GM21737 (cell line): ENCODE results near the gene TSPAN17.

Experiments
- ATAC-seq: cut with Tn5 transposase; IDR thresholded peaks from one replicate; pipeline ENCODE4 v1.9.1; 2021; ENCODE audit warnings: mild to moderate bottlenecking, moderate library complexity; ENCODE audit not compliant: unreplicated experiment

TSPAN17 gene

DNA sequence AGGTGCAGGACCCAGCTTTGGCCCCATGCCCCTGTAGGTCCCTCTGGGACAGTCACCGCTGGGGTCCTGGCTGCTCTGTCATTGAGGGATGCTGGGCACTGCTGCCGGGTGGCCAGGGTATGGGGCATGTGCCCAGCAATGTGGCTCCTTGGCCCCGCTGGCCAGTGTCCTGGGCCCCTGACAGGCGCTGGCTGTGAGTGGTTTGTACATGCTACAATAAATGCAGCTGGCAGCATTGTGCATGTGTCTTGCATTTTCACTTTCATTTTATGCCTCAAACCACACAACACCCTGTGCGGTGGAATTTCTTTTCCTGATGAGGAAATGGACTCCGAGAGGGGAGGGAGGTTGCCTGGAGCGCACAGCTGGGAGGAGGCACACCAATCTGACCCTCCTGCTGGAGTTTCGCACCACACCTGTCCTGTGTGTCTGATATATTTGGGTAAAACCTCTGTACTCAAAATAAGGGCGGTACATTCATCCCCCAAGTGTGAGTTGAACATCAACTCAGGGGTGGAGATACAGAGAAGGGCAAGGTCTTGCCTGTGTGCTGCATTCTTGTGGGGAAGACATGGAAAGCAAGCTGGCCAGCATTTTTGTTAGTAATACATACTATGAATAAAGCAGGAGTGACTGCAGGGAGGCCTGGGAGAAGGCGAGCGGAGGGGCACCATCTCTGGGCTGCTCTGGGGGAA lies 11.7 kb downstream of the TSPAN17 start:
- ATAC-seq, result no peak

DNA sequence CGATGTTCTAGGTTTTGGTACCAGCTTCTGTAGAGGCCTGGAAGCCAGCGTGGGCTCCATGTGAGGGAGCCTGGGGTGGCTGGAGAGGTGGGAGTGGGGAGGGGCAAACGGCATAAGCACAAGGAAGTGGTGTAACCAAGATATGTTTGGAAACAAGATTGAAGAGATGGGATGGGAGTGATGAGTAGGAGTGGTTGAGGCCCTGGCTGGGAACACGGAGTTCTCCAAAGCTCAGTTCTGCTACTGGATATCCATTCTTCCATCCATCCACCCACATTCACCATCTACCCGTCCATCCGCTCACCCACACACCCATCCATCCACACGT lies 12.2 kb downstream of the TSPAN17 start:
- ATAC-seq, result no peak

DNA sequence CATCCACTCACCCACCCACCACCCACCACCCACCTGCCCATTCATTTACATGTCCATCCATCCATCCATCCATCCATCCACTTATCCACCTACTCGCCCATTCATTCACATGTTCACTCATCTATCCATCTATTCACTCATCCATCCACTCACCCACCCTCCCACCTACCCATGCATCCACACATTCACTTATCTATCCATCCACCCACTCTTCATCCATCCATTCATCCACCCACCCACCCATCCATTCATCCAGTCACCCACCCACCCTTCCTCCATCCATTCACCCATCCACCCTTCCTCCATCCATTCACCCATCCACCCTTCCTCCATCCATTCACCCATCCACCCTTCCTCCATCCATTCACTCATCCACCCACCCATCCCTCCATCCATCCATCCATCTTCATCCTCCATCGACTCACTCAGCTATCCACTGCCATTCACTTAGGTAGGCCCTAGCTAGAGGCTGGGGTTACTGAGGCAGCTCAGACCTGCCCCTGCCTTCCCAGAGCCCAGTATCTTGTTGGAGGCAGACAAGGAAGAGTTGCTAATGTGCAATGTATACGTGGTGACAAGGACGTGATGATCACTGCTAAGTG lies 12.7 kb downstream of the TSPAN17 start:
- ATAC-seq, result no peak

DNA sequence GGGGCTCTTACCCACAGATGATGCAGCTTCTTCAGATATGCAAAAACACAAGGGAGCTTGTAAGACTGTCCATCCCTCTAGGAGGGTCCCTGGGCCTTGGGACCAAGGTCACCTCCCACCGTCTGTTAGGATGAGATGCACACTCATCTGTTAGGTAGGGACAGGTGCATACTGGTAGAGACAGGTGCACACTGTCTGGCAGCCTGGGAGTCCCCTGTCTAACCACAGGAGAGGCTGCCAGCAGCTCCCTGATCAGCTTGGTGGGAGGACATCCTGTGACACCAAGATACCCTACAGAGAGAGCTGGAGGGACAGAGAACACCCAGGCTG lies 13.2 kb downstream of the TSPAN17 start:
- ATAC-seq, result peak; percentile 15

DNA sequence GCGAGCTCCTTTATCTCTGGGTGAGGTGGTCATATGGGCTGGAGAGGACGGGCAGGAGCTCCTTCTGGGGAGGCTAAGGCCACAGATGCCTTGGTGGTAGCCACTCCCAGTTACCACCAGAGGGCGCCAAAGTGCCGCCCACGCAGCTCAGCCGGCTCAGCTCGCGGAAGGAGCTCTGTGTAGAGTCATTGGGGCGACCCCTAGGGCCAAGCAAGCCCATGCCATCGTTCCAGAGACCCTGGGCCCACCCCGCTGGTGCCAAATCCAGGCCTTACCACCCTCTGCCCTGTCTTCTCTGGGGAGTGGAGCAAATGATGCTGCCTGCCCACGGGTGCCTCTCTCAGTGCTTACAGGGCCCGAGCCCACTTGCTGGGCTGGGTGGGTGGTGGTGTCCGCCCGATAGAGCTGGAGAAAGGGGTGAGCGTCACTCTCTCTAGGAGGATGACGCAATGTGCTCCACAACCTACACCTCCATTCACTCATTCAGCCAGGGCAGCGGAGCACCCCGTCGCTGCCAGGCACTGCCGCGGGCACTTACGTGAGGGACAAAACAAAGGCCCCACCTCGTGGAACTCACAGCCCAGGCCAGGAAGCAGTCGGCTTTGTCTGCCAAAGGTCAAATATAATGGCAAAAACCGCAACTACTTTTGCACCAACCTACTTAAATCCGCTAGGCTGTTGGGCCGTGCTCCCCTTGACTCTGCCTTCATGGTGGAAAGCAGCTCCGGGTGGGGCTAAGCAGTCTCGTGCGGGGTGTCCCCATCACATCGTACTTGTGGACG lies 13.8 kb downstream of the TSPAN17 start:
- ATAC-seq, result peak; percentile 67

DNA sequence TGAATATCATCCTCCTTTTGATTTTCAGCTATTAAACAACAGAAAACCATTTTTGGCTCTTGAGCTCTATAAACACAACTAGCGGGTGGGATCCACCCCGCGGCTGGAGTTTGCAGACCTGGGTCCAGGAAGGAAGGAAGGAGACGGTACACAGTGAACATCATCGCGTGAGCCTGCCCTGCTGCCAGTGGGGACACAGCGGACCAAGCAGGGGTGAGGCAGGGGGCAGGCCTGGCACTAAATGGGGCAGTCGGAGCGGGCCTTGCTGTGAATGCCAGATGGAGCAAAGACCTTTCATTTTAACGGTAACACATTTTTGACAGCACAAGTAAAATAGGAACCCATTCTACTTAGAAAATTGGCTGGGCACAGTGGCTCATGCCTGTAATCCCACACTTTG lies 14.4 kb downstream of the TSPAN17 start:
- ATAC-seq, result no peak

DNA sequence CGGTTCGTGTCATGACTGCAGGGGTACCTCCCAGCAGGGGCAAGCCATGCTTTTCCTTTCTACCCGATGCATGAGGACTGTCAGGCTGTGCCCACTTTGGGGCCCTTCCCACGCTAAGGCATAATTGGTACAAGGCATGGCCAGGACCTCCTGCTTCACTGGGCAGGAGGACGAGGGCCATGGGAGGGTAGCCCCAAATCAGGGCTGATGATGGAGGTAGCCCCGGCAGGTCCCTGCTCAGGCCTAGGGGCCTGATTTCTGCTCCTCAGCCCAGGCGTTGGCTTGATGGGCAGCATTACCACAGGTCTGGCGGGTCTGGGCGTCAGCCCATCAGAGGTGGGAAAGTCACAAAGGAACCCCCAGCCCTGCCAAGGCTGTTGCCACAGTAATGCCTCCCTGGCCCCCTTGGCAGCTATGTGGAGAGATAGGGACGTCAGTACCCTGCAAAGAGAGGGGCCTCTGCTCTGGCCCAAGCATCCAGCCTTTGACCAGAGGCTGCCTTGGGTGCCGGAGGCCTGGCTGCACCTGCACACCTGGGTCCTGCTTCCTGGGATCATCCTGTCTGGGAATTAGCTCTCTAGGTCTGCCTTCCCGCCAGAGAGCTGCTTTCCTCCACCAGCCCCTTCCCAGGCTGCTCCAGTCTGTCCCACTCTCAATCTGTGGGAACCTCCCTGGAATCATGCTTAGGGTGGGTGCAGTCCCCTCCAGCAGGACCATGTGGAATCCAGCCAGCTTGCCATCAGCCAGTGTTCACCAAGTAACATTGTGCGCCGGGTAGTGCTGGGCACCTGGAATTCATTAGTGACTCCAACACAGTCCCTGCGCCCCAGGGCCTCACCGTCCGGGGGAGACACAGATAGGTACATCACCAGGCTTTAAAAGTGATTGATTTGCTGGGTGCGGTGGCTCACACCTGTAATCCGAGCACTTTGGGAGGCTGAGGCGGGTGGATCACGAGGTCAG lies 15.4 kb downstream of the TSPAN17 start:
- no peak for ATAC-seq

DNA sequence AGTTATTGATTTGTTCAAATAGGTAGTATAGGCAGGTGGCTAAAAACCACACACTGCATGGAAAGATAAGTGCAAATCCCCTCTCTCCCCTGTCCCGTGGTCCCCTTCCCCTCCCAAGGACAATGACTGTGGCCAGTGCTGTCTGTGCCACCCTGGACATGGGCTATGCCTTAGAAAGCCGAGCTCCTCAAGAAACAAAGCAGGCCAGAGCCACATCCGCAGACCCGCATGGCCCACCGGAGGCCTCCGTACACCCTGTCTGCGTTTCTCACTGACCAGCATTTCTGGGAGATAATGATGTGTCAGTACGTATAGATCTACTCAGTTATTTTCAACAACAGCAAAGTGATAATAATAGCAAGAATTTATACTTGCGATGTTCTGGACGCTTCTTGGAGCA lies 16.3 kb downstream of the TSPAN17 start:
- ATAC-seq, result no peak

DNA sequence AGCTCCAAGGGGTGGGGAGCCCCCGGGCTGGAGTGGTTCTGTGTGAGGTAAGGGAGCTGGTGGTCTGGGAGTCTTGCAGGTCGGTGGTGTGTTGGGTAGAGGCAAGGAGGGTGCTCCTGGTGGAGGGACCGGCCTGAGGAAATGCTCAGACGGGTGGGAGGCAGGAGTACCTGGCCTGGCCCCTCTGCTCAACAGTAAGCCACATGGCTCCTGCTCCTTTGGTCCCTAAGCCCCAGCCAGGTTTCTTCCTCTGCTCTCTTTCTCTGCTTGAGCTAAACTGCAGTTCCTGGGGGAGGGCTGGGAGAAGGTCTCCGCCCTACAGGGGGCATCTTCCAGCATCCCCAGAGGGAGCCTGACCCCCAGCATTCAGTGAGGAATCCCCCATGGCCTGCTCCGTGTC lies 17.2 kb downstream of the TSPAN17 start:
- ATAC-seq, result no peak

DNA sequence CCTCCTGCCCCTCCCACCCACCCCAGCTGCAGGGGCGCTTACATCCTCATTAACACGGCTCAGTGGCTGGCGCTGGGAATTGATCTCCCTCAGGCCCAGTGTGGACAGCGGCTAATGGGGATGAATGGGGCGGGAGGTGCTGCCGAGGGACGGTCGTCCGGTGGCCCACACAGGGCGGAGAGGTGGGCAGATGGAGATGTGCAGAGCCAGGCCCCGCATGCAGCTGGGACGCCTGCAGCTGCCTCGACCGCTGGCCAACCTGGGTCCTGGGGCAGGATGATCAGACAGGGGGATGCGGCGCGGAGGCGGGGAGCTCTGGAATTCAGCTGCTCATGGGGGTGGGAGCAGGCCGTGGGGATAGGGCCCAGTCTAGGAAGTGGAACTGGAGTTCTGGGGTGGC lies 17.6 kb downstream of the TSPAN17 start:
- ATAC-seq, result no peak

DNA sequence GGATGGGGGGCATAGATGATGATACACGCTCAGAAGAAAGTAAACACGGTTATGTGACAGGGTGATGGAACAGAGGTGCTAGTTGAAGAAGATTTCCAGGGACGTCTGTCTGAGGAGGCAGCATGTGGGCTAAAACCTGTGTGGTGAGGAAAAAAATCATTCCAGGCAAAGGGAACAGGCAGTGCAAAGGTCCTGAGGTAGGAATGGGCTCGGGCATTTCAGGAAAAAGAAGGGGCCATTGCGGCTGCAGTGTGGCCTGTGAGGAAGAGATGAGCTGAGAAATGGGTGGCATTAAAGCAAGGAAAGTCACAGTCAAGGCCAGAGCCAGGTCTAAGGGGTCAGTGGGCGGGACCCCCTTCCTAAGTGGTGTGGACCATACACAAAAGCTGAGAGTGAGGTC lies 18.2 kb downstream of the TSPAN17 start:
- no peak for ATAC-seq

DNA sequence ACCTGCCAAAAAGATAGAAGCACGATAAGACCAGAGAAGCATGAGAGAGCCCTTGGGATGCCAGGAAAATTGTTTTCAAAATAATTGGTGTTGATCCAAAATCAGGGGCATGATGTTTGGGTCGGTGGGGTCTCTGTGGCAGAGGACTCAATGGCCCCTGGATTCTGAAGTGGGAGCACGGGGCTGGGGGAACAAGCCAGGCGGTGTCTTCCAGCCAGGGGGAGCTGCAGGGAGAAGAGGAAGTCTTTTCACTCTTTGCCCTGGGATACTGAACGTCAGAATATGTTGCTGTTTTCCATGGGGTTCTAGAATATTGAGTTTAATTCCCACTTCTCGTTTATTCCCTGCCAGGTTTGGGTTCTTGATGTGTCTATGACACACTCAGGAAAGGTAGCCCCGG lies 20.4 kb downstream of the TSPAN17 start:
- no peak for ATAC-seq

DNA sequence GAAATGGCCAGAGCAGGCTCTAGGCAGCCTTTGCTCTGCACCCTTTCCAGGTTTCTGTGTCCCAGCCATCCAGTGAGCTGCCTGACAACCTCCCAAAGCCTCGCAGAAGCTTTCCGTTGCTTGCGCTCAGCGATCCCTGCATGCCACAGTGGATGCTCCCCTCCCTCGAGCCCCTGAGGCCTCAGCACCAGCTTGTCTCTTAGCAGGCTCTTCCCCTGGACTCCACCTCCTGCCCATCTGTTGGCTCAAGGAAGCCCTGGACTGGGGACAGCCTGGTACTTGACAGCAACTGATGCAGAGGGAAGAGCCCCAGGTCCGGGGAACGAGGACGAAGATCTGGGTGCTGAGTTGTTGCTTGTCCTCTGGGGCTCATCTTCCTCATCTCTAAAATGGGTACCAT lies 23.2 kb downstream of the TSPAN17 start:
- ATAC-seq, result no peak

DNA sequence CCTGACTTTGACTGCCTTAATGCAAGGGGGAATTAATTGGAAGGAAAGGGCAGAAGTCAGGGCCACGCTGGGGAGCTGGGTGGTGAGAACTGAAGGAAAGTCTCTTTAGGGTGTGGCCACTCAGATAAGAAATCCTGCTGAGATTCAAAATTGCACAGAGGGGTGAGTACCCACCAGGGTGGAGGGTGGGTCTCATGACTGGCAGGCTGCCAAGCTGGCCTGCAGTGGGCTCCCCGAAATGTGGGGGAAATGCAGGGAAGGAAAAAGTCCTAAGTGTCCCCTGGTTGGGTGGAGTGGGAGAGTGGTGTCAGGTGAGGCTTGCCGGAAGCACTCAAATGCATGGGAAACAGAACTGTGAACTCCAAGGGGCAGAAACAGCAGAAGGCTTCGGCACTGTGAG lies 24.1 kb downstream of the TSPAN17 start:
- no peak for ATAC-seq

DNA sequence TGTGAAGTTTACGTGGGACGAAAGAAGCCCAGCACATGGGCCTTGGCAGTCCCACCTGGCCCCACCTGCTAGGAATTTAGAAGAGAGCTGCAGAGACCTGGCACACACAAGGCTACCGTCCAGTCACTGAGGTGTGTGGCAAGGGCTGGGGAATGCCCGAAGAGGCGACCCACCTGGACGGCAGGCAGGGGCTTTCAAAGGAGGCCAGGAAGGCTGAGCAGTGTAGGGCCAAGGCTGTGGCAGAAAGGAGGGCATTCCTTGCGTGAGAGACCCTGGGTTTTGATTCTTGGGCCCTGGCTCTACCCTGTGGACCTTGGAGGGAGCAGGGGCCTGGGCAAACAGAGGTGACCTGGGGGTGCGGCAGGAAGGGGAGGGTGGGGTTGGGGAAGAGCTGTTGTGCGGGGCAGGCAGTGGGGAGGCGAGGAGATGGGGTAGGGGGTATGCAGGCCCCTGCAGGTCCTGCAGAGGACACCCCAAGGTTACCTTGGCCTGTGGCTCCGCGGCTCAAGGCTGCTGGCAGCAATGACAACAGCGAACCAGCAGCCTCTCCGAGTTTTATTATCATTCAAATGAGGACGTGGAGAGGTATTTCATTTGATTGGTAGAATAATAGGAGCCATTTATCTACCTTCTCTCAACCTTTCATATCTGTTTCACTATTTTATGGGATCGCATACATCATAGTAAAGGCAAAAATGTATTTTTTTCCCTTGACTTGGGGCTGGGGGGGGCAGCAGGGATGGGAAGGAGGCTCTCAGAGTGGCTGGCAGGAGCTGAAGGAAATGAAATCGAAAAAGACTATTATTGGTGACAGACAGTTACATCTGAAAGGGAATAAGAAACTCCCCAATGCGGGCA lies 24.8 kb downstream of the TSPAN17 start:
- no peak for ATAC-seq

DNA sequence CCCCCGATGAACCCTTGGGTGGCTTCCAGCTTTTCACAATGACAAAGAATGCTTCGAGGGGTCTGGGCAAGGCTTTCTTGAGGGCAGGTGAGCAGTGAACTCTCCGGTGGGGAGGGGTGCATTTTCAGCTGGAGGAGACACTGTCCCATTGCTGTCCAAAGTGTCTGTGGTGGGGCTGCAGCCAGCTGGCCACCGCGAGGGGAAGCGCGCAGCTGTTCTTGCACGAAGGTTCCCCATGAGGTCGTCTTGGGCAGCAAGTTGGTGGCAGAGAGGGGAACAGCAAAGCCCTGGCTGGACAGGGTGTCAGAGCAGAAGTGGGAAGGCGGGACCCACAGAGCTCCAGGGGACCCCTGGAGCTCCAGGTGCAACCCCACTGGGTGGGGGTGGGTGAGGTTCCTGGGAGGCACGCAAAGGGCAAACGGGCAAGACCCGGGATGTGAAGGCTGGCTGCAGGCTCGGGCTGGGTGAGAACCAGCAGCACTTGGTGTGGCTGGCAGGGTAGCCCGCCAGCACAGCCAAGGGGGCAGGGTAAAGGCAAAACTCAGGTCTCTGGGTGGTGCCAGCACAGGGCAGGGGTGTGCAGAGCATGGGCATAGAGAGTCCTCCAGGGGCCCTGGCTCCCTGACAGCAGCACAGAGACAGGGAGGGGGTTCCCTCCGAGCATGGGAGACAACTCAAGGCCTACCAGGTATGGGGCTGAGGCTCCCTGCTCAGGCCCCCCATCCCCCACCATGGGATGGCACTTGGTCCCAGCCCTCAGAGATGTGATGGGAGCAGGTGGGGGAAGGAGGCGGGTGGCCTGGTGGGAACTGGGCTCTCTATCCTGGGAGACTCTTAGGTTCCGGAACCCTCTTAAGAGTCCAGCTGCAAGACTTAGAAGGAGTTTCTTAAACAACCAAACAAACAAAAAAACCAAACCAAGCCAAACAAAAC lies 26.6 kb downstream of the TSPAN17 start:
- ATAC-seq, result no peak

DNA sequence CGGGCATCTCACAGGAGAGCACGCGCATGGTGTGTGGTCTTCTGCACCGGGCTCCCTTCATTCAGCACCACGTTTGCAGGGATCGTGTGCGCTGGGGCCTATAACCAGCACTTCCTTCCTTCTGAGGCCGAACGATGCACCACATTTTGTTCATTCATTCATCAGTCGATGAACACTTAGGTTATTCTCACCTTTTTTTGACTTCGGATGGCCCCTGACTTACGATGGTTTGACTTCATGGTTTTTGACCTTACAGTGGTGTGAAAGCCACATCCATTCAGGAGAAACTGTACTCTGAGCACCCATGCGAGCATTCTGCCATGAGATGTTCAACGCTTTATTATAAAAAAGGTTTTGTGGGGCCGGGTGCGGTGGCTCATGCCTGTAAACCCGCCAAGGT lies 27.5 kb downstream of the TSPAN17 start:
- no peak for ATAC-seq

DNA sequence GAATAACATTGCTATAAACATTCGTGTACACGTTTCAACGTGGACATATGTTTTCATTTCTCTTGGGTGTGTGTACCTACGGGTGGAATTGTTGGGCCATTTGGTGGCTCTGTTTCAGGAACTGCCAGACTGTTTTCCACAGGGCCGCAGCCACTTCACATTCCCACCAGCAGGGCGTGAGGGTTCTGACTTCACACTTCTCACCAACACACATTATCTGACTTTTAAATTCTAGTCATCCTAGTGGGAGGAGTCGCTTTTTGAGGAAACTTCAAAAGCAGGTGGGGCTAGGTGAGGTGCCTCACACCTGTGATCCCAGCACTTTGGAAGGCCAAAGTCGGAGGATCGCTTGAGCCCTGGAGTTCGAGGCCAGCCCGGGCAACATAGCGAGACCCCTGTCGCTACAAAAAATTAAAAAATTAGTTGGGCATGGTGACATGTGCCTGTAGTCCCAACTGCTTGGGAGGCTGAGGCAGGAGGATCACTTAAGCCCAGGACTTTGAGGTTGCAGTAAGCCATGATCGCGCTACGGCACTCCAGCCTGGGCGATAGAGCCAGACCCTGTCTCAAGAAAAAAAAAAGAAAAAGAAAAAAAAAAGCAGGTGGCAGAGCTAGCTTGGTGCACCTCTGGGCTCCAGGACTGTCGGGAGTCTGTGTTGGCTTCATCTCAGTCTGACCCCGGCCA lies 28.5 kb downstream of the TSPAN17 start:
- ATAC-seq, result no peak

DNA sequence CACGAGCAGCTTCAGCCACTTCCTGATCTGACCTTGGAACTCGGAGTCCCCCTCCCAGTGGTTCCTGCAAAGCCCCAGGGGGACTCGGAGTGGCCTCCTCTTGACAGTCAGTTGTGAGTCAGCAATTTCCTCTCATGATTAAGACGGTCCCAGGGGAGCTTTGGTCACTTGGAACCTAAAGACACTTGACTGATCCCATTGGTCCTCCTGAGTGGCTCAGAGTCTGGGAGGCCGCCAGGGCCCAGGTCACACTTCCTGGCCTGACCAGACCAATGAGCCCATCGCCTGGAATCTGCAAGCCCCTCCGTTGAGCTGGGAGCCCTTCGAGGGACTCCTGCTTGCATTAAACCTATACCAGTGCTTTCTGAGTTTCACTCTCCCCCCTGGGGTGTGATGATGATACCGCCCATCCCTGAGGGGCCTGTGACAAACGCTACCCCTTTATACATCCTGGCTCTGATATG lies 29.1 kb downstream of the TSPAN17 start:
- peak; percentile 71 for ATAC-seq
